A673 (cell line): ENCODE results near the gene KCND3. TPM values are rescaled to one million over a fixed set of nuclear protein-coding genes. Genes with fewer than 3 reads are reported as not detected.

ENCODE experiments used
- BruUV-seq: library from RNA; stranded (reverse); fragments of 400-500 nt; replicated peaks from 2 replicates; lab custom pipeline; 2021; lab: Mats Ljungman, UMichigan
- CTCF ChIA-PET: fragments of 300-600 bp; sonication (Branson Sonifier 250); formaldehyde crosslinking; loops from one replicate; lab custom pipeline; 2022; ENCODE audit warnings: antibody characterized with exemption; lab: Charles Lee
- POLR2A ChIA-PET: fragments of 300-600 bp; sonication (Branson Sonifier 250); formaldehyde crosslinking; loops from one replicate; lab custom pipeline; 2022; ENCODE audit warnings: antibody characterized with exemption; ENCODE audit not compliant: low non-redundant PET; lab: Charles Lee
- DNase-seq: peaks from one replicate; pipeline ENCODE4 v3.0.0-alpha.2; 2015; ENCODE audit warnings: low spot score
- H3K27ac ChIP-seq: fragments of 200-600 bp; sonication (generic); 2 replicates; pipeline ENCODE4 v1.5.1; 2016; ENCODE audit warnings: mixed run types, low read depth, mild to moderate bottlenecking, mixed read lengths, antibody characterized with exemption, low read length; ENCODE audit not compliant: poor library complexity, severe bottlenecking
- H3K27me3 ChIP-seq: fragments of 200-600 bp; sonication (generic); replicated peaks from 2 replicates; pipeline ENCODE4 v1.6.1; 2017; ENCODE audit warnings: mixed run types, low read depth, mild to moderate bottlenecking, mixed read lengths, antibody characterized with exemption, low read length; ENCODE audit not compliant: insufficient read depth, poor library complexity
- H3K36me3 ChIP-seq: fragments of 200-600 bp; sonication (generic); 2 replicates; pipeline ENCODE4 v1.6.1; 2016; ENCODE audit warnings: mixed run types, mild to moderate bottlenecking, mixed read lengths, antibody characterized with exemption, low read length; ENCODE audit not compliant: insufficient read depth, poor library complexity, severe bottlenecking
- H3K4me1 ChIP-seq: fragments of 200-600 bp; sonication (generic); 2 replicates; pipeline ENCODE4 v1.6.1; 2017; ENCODE audit warnings: mixed run types, mild to moderate bottlenecking, mixed read lengths, antibody characterized with exemption, low read length; ENCODE audit not compliant: insufficient read depth, poor library complexity, severe bottlenecking
- H3K4me3 ChIP-seq: fragments of 200-600 bp; sonication (generic); 2 replicates; pipeline ENCODE4 v1.5.1; 2016; ENCODE audit warnings: low read depth, mixed run types, mild to moderate bottlenecking, mixed read lengths, low read length; ENCODE audit not compliant: poor library complexity, severe bottlenecking
- H3K9me3 ChIP-seq: fragments of 200-600 bp; sonication (generic); 2 replicates; pipeline ENCODE4 v1.6.1; 2016; ENCODE audit warnings: mixed run types, low read depth, mild to moderate bottlenecking, mixed read lengths, antibody characterized with exemption, low read length; ENCODE audit not compliant: poor library complexity, severe bottlenecking
- CTCF ChIP-seq: fragments of 300-800, 200-600 bp; sonication (generic); conservative IDR thresholded peaks from 2 replicates; pipeline ENCODE4 v1.5.1; 2017; ENCODE audit warnings: low read depth, mild to moderate bottlenecking, antibody characterized with exemption, low read length, moderate library complexity, mixed read lengths
- EZH2 ChIP-seq: fragments of 200-600 bp; sonication (generic); IDR thresholded peaks from 2 replicates; pipeline ENCODE4 v1.6.1; 2017; ENCODE audit warnings: borderline replicate concordance, low read depth, mild to moderate bottlenecking, mixed read lengths, antibody characterized with exemption, low read length; ENCODE audit not compliant: poor library complexity, severe bottlenecking
- intact Hi-C: fragments of 100-400 bp; cut with micrococcal nuclease; formaldehyde crosslinking; loops from one replicate; pipeline ENCODE4 v1.10.0; 2022; ENCODE audit not compliant: unreplicated experiment
- total RNA-seq: library from RNA; stranded (reverse); gene quantifications from 2 replicates; pipeline ENCODE4 v1.2.3, GENCODE V29; 2021

The KCND3 gene
- total RNA-seq, 1 experiment from 2014 or later = not detected

- H3K4me3 ChIP-seq = no peak overlapping the region
- no peaks in the 10 kb centered on the region for H3K27me3 ChIP-seq
- H3K36me3 ChIP-seq = peaks cover 56% of the 10 kb centered on the region
- BruUV-seq = no TSS peak
- no peaks in the 10 kb centered on the region for H3K4me1 ChIP-seq
- H3K9me3 ChIP-seq = no peaks in the 10 kb centered on the region
- POLR2A ChIA-PET = no interaction called here
- intact Hi-C loops = loop anchor here (2.0 kb wide), 2 partner anchors 54 to 260 kb away; no protein-coding TSS in a partner anchor
- CTCF ChIA-PET = interaction anchor here (1.5 kb wide), 1 partner anchor 54 kb away, joined by 4 read pairs; no protein-coding TSS in a partner anchor
- H3K27ac ChIP-seq = no peak overlapping the region
- no peak for TF ChIP-seq CTCF
- no peak for TF ChIP-seq EZH2
- no peak for DNase-seq
These were observed 220.8 kb downstream of the KCND3 start for GRCh38 chr1:111768625-111769024.

GRCh38 chr1:111768023-111768422, 221.4 kb downstream of the KCND3 start:
- no peak for DNase-seq
- no peak overlapping the region for H3K27ac ChIP-seq
- peaks cover 62% of the 10 kb centered on the region for H3K36me3 ChIP-seq
- H3K4me3 ChIP-seq = no peak overlapping the region
- ChIA-PET POLR2A (interaction anchor here (0.6 kb wide), 1 partner anchor 599 kb away, joined by 3 read pairs; no protein-coding TSS in a partner anchor), CTCF (interaction anchor here (0.7 kb wide), 1 partner anchor 13 kb away, joined by 3 read pairs; no protein-coding TSS in a partner anchor)
- intact Hi-C loops = loop anchor here (2.0 kb wide), 2 partner anchors 53 to 259 kb away; no protein-coding TSS in a partner anchor
- H3K9me3 ChIP-seq = no peaks in the 10 kb centered on the region
- BruUV-seq = no TSS peak
- TF ChIP-seq CTCF = no peak
- no peak for TF ChIP-seq EZH2
- H3K27me3 ChIP-seq = no peaks in the 10 kb centered on the region
- no peaks in the 10 kb centered on the region for H3K4me1 ChIP-seq

GRCh38 chr1:111762332-111762731, 227.1 kb downstream of the KCND3 start:
- TF ChIP-seq EZH2 (no peak), CTCF (no peak)
- DNase-seq = no peak
- Histone ChIP-seq H3K27ac (no peak overlapping the region), H3K36me3 (peaks cover 89% of the 10 kb centered on the region), H3K27me3 (no peaks in the 10 kb centered on the region), H3K9me3 (no peaks in the 10 kb centered on the region), H3K4me1 (no peaks in the 10 kb centered on the region), H3K4me3 (no peak overlapping the region)
- POLR2A ChIA-PET = no interaction called here
- CTCF ChIA-PET = no interaction called here
- no TSS peak for BruUV-seq
- intact Hi-C loops = no loop called here
